WTC11 (cell line): ENCODE data around the gene AJM1. TPM values are rescaled to one million over a fixed set of nuclear protein-coding genes. Genes with fewer than 3 reads are reported as not detected.
A peak's percentile ranks its signal among the peaks of the same experiment; 100 is the strongest.

ENCODE experiments used
- CREM ChIP-seq: sonication (generic); formaldehyde crosslinking; IDR thresholded peaks from 2 replicates; pipeline ENCODE4 v1.8.1; 2022; ENCODE audit warnings: mild to moderate bottlenecking, missing genetic modification reagents, moderate library complexity
- E2F1 ChIP-seq: sonication (generic); formaldehyde crosslinking; IDR thresholded peaks from 2 replicates; pipeline ENCODE4 v1.8.0; 2022; ENCODE audit warnings: mild to moderate bottlenecking, missing genetic modification reagents
- E2F5 ChIP-seq: sonication (generic); formaldehyde crosslinking; IDR thresholded peaks from 2 replicates; pipeline ENCODE4 v1.8.1; 2022; ENCODE audit warnings: mild to moderate bottlenecking, moderate library complexity, missing genetic modification reagents
- ELF4 ChIP-seq: sonication (generic); formaldehyde crosslinking; IDR thresholded peaks from 2 replicates; pipeline ENCODE4 v1.8.1; 2022; ENCODE audit warnings: low read depth, mild to moderate bottlenecking, moderate library complexity, missing genetic modification reagents
- EMX1 ChIP-seq: fragments of 250-450 bp; sonication (Bioruptor Pico); IDR thresholded peaks from 2 replicates; pipeline ENCODE4 v1.8.0; 2021; ENCODE audit warnings: mild to moderate bottlenecking
- ETV6 ChIP-seq: sonication (generic); formaldehyde crosslinking; IDR thresholded peaks from 2 replicates; pipeline ENCODE4 v1.8.1; 2022; ENCODE audit warnings: mild to moderate bottlenecking, missing genetic modification reagents
- FOXP1 ChIP-seq: sonication (generic); formaldehyde crosslinking; IDR thresholded peaks from 2 replicates; pipeline ENCODE4 v1.8.0; 2022; ENCODE audit warnings: missing genetic modification reagents, mild to moderate bottlenecking, moderate library complexity, borderline replicate concordance
- GABPB1 ChIP-seq: sonication (generic); formaldehyde crosslinking; IDR thresholded peaks from 2 replicates; pipeline ENCODE4 v1.8.1; 2023; ENCODE audit warnings: mild to moderate bottlenecking, missing genetic modification reagents
- GRHL2 ChIP-seq: fragments of 250-450 bp; sonication (Bioruptor Pico); IDR thresholded peaks from 2 replicates; pipeline ENCODE4 v1.8.0; 2022; ENCODE audit warnings: mild to moderate bottlenecking, moderate library complexity; ENCODE audit not compliant: insufficient replicate concordance, severe bottlenecking
- IRF1 ChIP-seq: sonication (generic); formaldehyde crosslinking; IDR thresholded peaks from 2 replicates; pipeline ENCODE4 v1.8.0; 2023; ENCODE audit warnings: missing genetic modification reagents
- IRF2 ChIP-seq: sonication (generic); formaldehyde crosslinking; IDR thresholded peaks from 2 replicates; pipeline ENCODE4 v1.8.0; 2022; ENCODE audit warnings: low read depth, missing genetic modification reagents, borderline replicate concordance
- MYBL2 ChIP-seq: sonication (generic); formaldehyde crosslinking; IDR thresholded peaks from 2 replicates; pipeline ENCODE4 v1.8.1; 2023; ENCODE audit warnings: mild to moderate bottlenecking, moderate library complexity, missing genetic modification reagents
- NFYB ChIP-seq: sonication (generic); formaldehyde crosslinking; conservative IDR thresholded peaks from 2 replicates; pipeline ENCODE4 v1.8.0; 2022; ENCODE audit warnings: low read depth, missing genetic modification reagents
- NR3C1 ChIP-seq: sonication (generic); formaldehyde crosslinking; conservative IDR thresholded peaks from 2 replicates; pipeline ENCODE4 v1.8.1; 2023; ENCODE audit warnings: low read depth, mild to moderate bottlenecking, missing genetic modification reagents
- SMAD4 ChIP-seq: sonication (generic); formaldehyde crosslinking; IDR thresholded peaks from 2 replicates; pipeline ENCODE4 v1.8.0; 2022; ENCODE audit warnings: mild to moderate bottlenecking, missing genetic modification reagents
- SOX15 ChIP-seq: fragments of 250-450 bp; sonication (Bioruptor Pico); IDR thresholded peaks from 2 replicates; pipeline ENCODE4 v1.9.0; 2021; ENCODE audit warnings: mild to moderate bottlenecking
- SP1 ChIP-seq: sonication (generic); formaldehyde crosslinking; conservative IDR thresholded peaks from 2 replicates; pipeline ENCODE4 v1.8.1; 2022; ENCODE audit warnings: missing genetic modification reagents
- TEAD1 ChIP-seq: sonication (generic); formaldehyde crosslinking; IDR thresholded peaks from 2 replicates; pipeline ENCODE4 v1.8.0; 2022; ENCODE audit warnings: mild to moderate bottlenecking, missing genetic modification reagents
- TEAD4 ChIP-seq: sonication (generic); formaldehyde crosslinking; IDR thresholded peaks from 2 replicates; pipeline ENCODE4 v1.8.0; 2022; ENCODE audit warnings: mild to moderate bottlenecking, missing genetic modification reagents
- USF1 ChIP-seq: sonication (generic); formaldehyde crosslinking; IDR thresholded peaks from 2 replicates; pipeline ENCODE4 v1.8.0; 2022; ENCODE audit warnings: mild to moderate bottlenecking, missing genetic modification reagents
- ZMAT4 ChIP-seq: fragments of 250-450 bp; sonication (Bioruptor Pico); IDR thresholded peaks from 2 replicates; pipeline ENCODE4 v1.9.0; 2021; ENCODE audit warnings: mild to moderate bottlenecking
- ZNF425 ChIP-seq: fragments of 250-450 bp; sonication (Bioruptor Pico); conservative IDR thresholded peaks from 2 replicates; pipeline ENCODE4 v1.9.0; 2021; ENCODE audit warnings: mild to moderate bottlenecking
- total RNA-seq: library from RNA; stranded (reverse); gene quantifications from 3 replicates; pipeline ENCODE4 v1.2.3, GENCODE V29; 2021
- TF ChIP-seq, protein P1 (sequence below): sonication (generic); formaldehyde crosslinking; IDR thresholded peaks from 2 replicates; pipeline ENCODE4 v1.8.0; 2023; ENCODE audit warnings: missing genetic modification reagents, mild to moderate bottlenecking, borderline replicate concordance
- TF ChIP-seq, protein P2 (sequence below): sonication (generic); formaldehyde crosslinking; IDR thresholded peaks from 2 replicates; pipeline ENCODE4 v1.8.1; 2023; ENCODE audit warnings: mild to moderate bottlenecking, missing genetic modification reagents

The AJM1 gene
- total RNA-seq, 1 experiment from 2014 or later, result 1.6 TPM

DNA sequence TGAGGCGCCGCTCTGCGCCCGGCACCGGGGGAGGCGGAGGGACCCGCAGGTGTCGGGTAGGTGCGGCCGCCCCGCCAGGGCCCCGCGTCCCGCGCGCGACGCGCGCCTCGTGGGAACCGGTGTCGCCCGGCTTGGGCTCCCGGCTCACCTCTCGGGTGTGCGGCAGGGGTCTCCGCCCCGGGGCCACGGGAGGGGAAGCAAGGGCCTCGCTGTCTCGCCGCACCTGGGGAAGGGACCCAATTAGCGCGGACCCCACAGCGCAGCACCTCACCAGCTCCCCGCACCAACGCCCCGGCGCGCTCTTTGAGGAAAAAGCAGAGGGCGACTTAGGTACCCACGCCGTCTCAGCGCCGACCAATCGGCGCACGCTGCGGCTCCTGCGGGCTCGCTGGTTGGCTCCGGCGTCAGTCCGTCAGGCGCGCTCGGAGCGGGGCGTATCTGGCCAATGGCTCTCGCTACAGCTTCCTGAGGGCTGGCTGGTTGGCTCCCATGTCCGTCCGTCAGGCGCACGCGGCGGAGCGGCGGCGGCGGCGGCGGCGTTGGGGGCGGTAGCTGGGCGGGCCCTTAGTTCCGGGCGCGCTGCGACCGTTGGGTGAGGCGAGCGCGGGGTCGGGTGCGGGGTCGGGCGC is 43.8 kb downstream of the AJM1 start, which contains the start of gene TRAF2 (continued):
- TF ChIP-seq IRF1 (no peak), GABPB1 (peak; percentile 39; the same call in 1 of the 2 replicates), USF1 (CRISPR knock-in tag) (peak; percentile 53; the same call in 1 of the 2 replicates), E2F1 (CRISPR knock-in tag) (no peak), SOX15 (CRISPR knock-in tag) (no peak), CREM (CRISPR knock-in tag) (peak; percentile 72; the same call in 1 of the 2 replicates), ZNF425 (CRISPR knock-in tag) (no peak), MYBL2 (CRISPR knock-in tag) (peak; percentile 60; the same call in 1 of the 2 replicates), E2F5 (peak; percentile 76; the same call in 1 of the 2 replicates), ZMAT4 (CRISPR knock-in tag) (no peak), TEAD4 (no peak), NFYB (CRISPR knock-in tag) (peak; percentile 100), SP1 (peak; percentile 78), IRF2 (CRISPR knock-in tag) (no peak), SMAD4 (CRISPR knock-in tag) (no peak), GRHL2 (CRISPR knock-in tag) (no peak), EMX1 (CRISPR knock-in tag) (no peak), NR3C1 (CRISPR knock-in tag) (no peak), TEAD1 (CRISPR knock-in tag) (peak; percentile 82), ELF4 (CRISPR knock-in tag) (no peak; the same call in 1 of the 2 replicates), FOXP1 (CRISPR knock-in tag) (peak; percentile 74; the same call in 1 of the 2 replicates), ETV6 (0 out of 2 replicates have a peak, but pooled peaks have one; percentile 15)
- TF ChIP-seq, protein P1, sequence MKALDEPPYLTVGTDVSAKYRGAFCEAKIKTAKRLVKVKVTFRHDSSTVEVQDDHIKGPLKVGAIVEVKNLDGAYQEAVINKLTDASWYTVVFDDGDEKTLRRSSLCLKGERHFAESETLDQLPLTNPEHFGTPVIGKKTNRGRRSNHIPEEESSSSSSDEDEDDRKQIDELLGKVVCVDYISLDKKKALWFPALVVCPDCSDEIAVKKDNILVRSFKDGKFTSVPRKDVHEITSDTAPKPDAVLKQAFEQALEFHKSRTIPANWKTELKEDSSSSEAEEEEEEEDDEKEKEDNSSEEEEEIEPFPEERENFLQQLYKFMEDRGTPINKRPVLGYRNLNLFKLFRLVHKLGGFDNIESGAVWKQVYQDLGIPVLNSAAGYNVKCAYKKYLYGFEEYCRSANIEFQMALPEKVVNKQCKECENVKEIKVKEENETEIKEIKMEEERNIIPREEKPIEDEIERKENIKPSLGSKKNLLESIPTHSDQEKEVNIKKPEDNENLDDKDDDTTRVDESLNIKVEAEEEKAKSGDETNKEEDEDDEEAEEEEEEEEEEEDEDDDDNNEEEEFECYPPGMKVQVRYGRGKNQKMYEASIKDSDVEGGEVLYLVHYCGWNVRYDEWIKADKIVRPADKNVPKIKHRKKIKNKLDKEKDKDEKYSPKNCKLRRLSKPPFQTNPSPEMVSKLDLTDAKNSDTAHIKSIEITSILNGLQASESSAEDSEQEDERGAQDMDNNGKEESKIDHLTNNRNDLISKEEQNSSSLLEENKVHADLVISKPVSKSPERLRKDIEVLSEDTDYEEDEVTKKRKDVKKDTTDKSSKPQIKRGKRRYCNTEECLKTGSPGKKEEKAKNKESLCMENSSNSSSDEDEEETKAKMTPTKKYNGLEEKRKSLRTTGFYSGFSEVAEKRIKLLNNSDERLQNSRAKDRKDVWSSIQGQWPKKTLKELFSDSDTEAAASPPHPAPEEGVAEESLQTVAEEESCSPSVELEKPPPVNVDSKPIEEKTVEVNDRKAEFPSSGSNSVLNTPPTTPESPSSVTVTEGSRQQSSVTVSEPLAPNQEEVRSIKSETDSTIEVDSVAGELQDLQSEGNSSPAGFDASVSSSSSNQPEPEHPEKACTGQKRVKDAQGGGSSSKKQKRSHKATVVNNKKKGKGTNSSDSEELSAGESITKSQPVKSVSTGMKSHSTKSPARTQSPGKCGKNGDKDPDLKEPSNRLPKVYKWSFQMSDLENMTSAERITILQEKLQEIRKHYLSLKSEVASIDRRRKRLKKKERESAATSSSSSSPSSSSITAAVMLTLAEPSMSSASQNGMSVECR (CRISPR knock-in tag), result 0 out of 2 replicates have a peak, but pooled peaks have one; percentile 81
- TF ChIP-seq, protein P2, sequence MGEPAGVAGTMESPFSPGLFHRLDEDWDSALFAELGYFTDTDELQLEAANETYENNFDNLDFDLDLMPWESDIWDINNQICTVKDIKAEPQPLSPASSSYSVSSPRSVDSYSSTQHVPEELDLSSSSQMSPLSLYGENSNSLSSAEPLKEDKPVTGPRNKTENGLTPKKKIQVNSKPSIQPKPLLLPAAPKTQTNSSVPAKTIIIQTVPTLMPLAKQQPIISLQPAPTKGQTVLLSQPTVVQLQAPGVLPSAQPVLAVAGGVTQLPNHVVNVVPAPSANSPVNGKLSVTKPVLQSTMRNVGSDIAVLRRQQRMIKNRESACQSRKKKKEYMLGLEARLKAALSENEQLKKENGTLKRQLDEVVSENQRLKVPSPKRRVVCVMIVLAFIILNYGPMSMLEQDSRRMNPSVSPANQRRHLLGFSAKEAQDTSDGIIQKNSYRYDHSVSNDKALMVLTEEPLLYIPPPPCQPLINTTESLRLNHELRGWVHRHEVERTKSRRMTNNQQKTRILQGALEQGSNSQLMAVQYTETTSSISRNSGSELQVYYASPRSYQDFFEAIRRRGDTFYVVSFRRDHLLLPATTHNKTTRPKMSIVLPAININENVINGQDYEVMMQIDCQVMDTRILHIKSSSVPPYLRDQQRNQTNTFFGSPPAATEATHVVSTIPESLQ (CRISPR knock-in tag), result no peak
